ENCODE results near the gene PRG3.

PRG3 gene

GRCh38 chr11:57354699-57355098, 26.3 kb downstream of the PRG3 start:
- no peak for ATAC-seq

GRCh38 chr11:57353852-57354251, 27.1 kb downstream of the PRG3 start:
- TF ChIP-seq PATZ1 (CRISPR knock-in tag; IDR thresholded peaks at IDR 0.05; ENCODE audit: borderline replicate concordance): no peak
- no peak for TF ChIP-seq ZFP3 (CRISPR knock-in tag; IDR thresholded peaks at IDR 0.05)
- TF ChIP-seq TOX (CRISPR knock-in tag; IDR thresholded peaks at IDR 0.05; ENCODE audit: borderline replicate concordance): no peak
- TF ChIP-seq GLIS3 (CRISPR knock-in tag; IDR thresholded peaks at IDR 0.05): no peak
- TF ChIP-seq CREB5 (CRISPR knock-in tag; IDR thresholded peaks at IDR 0.05; ENCODE audit: low read depth): no peak
- TF ChIP-seq ZNF70 (CRISPR knock-in tag; IDR thresholded peaks at IDR 0.05): no peak
- TF ChIP-seq ZNF565 (CRISPR knock-in tag; conservative IDR thresholded peaks at IDR 0.05; ENCODE audit: low read depth): no peak
- no peak for TF ChIP-seq ZNF8 (CRISPR knock-in tag; IDR thresholded peaks at IDR 0.05)
- TF ChIP-seq CSDC2 (CRISPR knock-in tag; IDR thresholded peaks at IDR 0.05): no peak
- no peak for TF ChIP-seq ZC3H10 (CRISPR knock-in tag; IDR thresholded peaks at IDR 0.05)
- TF ChIP-seq CSRNP3 (CRISPR knock-in tag; IDR thresholded peaks at IDR 0.05): no peak
- TF ChIP-seq BACH2 (CRISPR knock-in tag; IDR thresholded peaks at IDR 0.05; ENCODE audit: borderline replicate concordance): no peak
- no peak for TF ChIP-seq SNAI2 (CRISPR knock-in tag; IDR thresholded peaks at IDR 0.05)
- TF ChIP-seq PPARA (CRISPR knock-in tag; IDR thresholded peaks at IDR 0.05; ENCODE audit: borderline replicate concordance): no peak
- TF ChIP-seq RARB (CRISPR knock-in tag; IDR thresholded peaks at IDR 0.05): no peak
- no peak for TF ChIP-seq ESRRG (CRISPR knock-in tag; IDR thresholded peaks at IDR 0.05)
- TF ChIP-seq TCF4 (CRISPR knock-in tag; IDR thresholded peaks at IDR 0.05; ENCODE audit: borderline replicate concordance): no peak
- TF ChIP-seq TSHZ2 (CRISPR knock-in tag; IDR thresholded peaks at IDR 0.05): no peak
- no peak for TF ChIP-seq ZFP30 (CRISPR knock-in tag; IDR thresholded peaks at IDR 0.05)
- no peak for ATAC-seq

More at GRCh38 chr11:57354699-57355098, 26.3 kb downstream of the PRG3 start:
- no peak for TF ChIP-seq ZFP30 (CRISPR knock-in tag; IDR thresholded peaks at IDR 0.05)
- TF ChIP-seq OSR1 (CRISPR knock-in tag; IDR thresholded peaks at IDR 0.05): no peak
- TF ChIP-seq ZC3H10 (CRISPR knock-in tag; IDR thresholded peaks at IDR 0.05): no peak
- no peak for TF ChIP-seq CSRNP3 (CRISPR knock-in tag; IDR thresholded peaks at IDR 0.05)
- TF ChIP-seq RARB (CRISPR knock-in tag; IDR thresholded peaks at IDR 0.05): no peak
- TF ChIP-seq ZNF565 (CRISPR knock-in tag; conservative IDR thresholded peaks at IDR 0.05; ENCODE audit: low read depth): no peak
- TF ChIP-seq ARNTL (CRISPR knock-in tag; IDR thresholded peaks at IDR 0.05; ENCODE audit: borderline replicate concordance, low read depth): no peak

GRCh38 chr11:57353446-57353845, 27.5 kb downstream of the PRG3 start:
- ATAC-seq: no peak
- TF ChIP-seq TCF4 (CRISPR knock-in tag; IDR thresholded peaks at IDR 0.05; ENCODE audit: borderline replicate concordance) (no peak), ZNF8 (CRISPR knock-in tag; IDR thresholded peaks at IDR 0.05) (no peak), CSRNP3 (CRISPR knock-in tag; IDR thresholded peaks at IDR 0.05) (no peak), GLIS3 (CRISPR knock-in tag; IDR thresholded peaks at IDR 0.05) (no peak), BACH2 (CRISPR knock-in tag; IDR thresholded peaks at IDR 0.05; ENCODE audit: borderline replicate concordance) (no peak), ZFP3 (CRISPR knock-in tag; IDR thresholded peaks at IDR 0.05) (no peak), PATZ1 (CRISPR knock-in tag; IDR thresholded peaks at IDR 0.05; ENCODE audit: borderline replicate concordance) (no peak), ZFP30 (CRISPR knock-in tag; IDR thresholded peaks at IDR 0.05) (no peak)

Measured in SK-N-SH treated with all-trans-retinoic acid at 6 μM for 48 hours (cell line).